Cardiac fibroblast (primary cell): ENCODE results near the gene PEX3.

ENCODE experiments used
- DNase-seq, 2 donors: peaks; one replicate each; pipeline versions ENCODE4 v3.0.0 to v3.0.0-alpha.2; 2010; ENCODE audit warnings: low read depth in 2 of 2
- H3K4me3 ChIP-seq, 2 donors: replicated peaks in 1 of 2; 1 replicate in 1 of 2; 2 replicates in 1 of 2; pipeline ENCODE4 v1.5.1; 2011; ENCODE audit warnings: low read depth in 2 of 2, low read length in 2 of 2, mild to moderate bottlenecking in 2 of 2, moderate library complexity in 1 of 2
- CTCF ChIP-seq: IDR thresholded peaks from one replicate; pipeline ENCODE4 v1.5.1; 2011; ENCODE audit warnings: low read depth, mild to moderate bottlenecking, low read length, inconsistent platforms

PEX3 gene

GRCh38 chr6:143408151-143408786, 42.3 kb upstream of the PEX3 start:
- no peak overlapping the region for H3K4me3 ChIP-seq
- DNase-seq = no peak
- no peak for TF ChIP-seq CTCF

- no peak for DNase-seq
- TF ChIP-seq CTCF = no peak
- H3K4me3 ChIP-seq = no peak overlapping the region
These were observed 41.8 kb upstream of the PEX3 start for GRCh38 chr6:143408787-143409162.

- no peak for TF ChIP-seq CTCF
- DNase-seq = peak in 1 of 2 donors; percentile 46
- H3K4me3 ChIP-seq = no peak overlapping the region
These were observed 39.7 kb upstream of the PEX3 start for GRCh38 chr6:143410859-143411270.

- no peak overlapping the region for H3K4me3 ChIP-seq
- no peak for DNase-seq
These were observed 35.8 kb upstream of the PEX3 start for GRCh38 chr6:143414769-143415168.

GRCh38 chr6:143419526-143419925, 31.1 kb upstream of the PEX3 start:
- no peak for TF ChIP-seq CTCF
- H3K4me3 ChIP-seq = no peak overlapping the region
- DNase-seq = no peak

More at GRCh38 chr6:143414769-143415168, 35.8 kb upstream of the PEX3 start:
- TF ChIP-seq CTCF = no peak

- DNase-seq = no peak
- no peak overlapping the region for H3K4me3 ChIP-seq
- TF ChIP-seq CTCF = no peak
These were observed 24.6 kb upstream of the PEX3 start for GRCh38 chr6:143426026-143426425.
